ENCODE data around the gene OR6P1.

The OR6P1 gene

DNA sequence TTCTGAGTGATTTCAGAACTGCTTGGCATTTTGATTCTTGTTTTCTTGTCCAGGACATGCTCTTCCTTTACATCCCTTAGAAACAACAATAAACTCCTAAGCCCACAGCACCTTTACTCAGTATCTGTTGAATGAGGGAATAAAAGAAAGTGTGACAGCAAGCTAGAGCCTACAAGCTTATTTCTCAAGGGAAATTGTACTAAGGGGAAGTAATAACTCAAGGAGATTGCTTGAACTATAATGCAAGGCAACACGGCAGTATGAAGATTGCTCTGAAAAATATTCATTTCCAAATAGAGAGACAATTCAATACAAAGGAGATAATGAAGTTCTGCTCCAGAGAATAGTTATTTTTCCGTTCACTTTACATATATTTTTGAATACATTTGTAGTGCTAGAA lies 6.5 kb downstream of the OR6P1 start:
- Histone ChIP-seq H3K4me3 (ENCODE audit: low read length) (no peak overlapping the region), H3K4me1 (ENCODE audit: control insufficient read depth, insufficient read depth, low read length) (no peaks in the 10 kb centered on the region), H3K27me3 (replicated peaks; ENCODE audit: control insufficient read depth, insufficient read depth, low read length) (no peaks in the 10 kb centered on the region), H3K36me3 (ENCODE audit: control insufficient read depth, insufficient read depth, low read length, severe bottlenecking) (no peaks in the 10 kb centered on the region), H3K9me3 (ENCODE audit: control insufficient read depth, low read length) (no peaks in the 10 kb centered on the region), H3K9ac (ENCODE audit: low read length) (no peak overlapping the region)
- DNase-seq (ENCODE audit: low read depth): no peak

DNA sequence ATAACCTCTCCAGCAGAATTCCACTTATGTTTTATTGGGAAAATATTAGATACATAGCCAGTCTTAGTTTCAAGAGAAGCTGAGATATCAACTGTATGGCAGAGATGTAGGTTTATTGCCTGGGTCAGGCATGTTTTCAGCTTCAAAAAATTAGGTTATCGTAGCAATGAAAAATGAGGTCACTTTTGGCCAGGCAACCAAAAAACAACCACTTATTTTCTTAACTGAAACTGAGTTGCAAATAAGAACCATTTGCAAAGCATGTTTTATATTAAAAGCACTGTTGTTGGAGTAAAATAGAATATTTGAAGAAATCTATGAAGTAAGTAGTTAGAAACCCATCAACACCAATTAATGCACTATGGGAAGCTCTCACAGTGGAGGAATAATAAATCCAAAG lies 10.7 kb downstream of the OR6P1 start:
- H3K4me3 ChIP-seq (ENCODE audit: low read length): no peak overlapping the region
- H3K27me3 ChIP-seq (replicated peaks; ENCODE audit: control insufficient read depth, insufficient read depth, low read length): no peaks in the 10 kb centered on the region
- H3K9ac ChIP-seq (ENCODE audit: low read length): no peak overlapping the region
- no peak for DNase-seq (ENCODE audit: low read depth)
- no peaks in the 10 kb centered on the region for H3K9me3 ChIP-seq (ENCODE audit: control insufficient read depth, low read length)
- H3K4me1 ChIP-seq (ENCODE audit: control insufficient read depth, insufficient read depth, low read length): no peaks in the 10 kb centered on the region
- no peaks in the 10 kb centered on the region for H3K36me3 ChIP-seq (ENCODE audit: control insufficient read depth, insufficient read depth, low read length, severe bottlenecking)

DNA sequence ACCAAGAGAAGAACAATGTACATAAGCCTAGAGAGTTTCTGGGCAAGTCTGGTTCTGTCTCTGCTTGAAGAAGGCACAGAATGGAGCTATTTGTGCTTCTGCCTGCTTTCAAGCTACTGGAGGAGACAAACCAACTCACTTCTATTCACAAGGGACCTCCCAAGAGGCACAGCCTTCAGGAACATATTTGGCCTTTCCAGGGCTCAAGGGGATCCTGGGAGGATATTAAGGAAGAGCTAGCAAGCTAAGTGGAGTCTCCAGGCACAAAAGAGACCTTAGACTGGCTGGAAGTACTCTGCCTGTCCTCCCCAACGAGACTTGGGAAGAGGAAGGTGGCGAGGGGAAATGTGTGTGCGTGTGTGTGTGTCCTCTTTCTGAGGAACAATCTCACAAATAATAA lies 16.0 kb downstream of the OR6P1 start, which contains the start of gene OR6Y1:
Gene OR6Y1, minus strand, starts transcription at position 54 of the 400 bp plus-strand sequence. CDS start 6,300 bp downstream, outside the sequence.
- H3K4me1 ChIP-seq (ENCODE audit: control insufficient read depth, insufficient read depth, low read length): no peaks in the 10 kb centered on the region
- no peak within 1 kb of the TSS for H3K9ac ChIP-seq (ENCODE audit: low read length)
- H3K36me3 ChIP-seq (ENCODE audit: control insufficient read depth, insufficient read depth, low read length, severe bottlenecking): no peaks in the 10 kb centered on the region
- H3K4me3 ChIP-seq (ENCODE audit: low read length): no peak within 1 kb of the TSS
- no peak for DNase-seq (ENCODE audit: low read depth)
- no peaks in the 10 kb centered on the region for H3K9me3 ChIP-seq (ENCODE audit: control insufficient read depth, low read length)
- H3K27me3 ChIP-seq (replicated peaks; ENCODE audit: control insufficient read depth, insufficient read depth, low read length): no peaks in the 10 kb centered on the region

DNA sequence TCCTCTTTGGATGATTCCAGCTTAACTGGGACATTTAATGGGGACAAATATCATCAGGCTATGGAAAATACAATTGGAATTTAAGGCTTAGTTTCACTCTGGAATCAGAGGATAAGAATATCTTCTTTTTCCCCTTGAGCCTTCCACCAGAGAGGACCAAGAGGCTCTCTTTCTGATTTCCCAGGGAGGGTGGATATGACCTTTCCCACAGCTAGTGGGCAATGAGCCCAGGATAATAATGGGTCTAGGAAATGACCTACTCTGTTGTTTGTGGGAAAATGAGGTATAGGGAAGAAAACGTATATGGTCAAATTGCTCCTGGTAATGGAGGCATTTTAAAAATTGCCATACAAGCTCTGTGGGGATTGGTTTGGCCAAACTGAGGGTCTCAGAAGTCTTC lies 18.1 kb downstream of the OR6P1 start:
- Histone ChIP-seq H3K4me1 (ENCODE audit: control insufficient read depth, insufficient read depth, low read length) (no peaks in the 10 kb centered on the region), H3K27me3 (replicated peaks; ENCODE audit: control insufficient read depth, insufficient read depth, low read length) (no peaks in the 10 kb centered on the region), H3K9me3 (ENCODE audit: control insufficient read depth, low read length) (no peaks in the 10 kb centered on the region), H3K36me3 (ENCODE audit: control insufficient read depth, insufficient read depth, low read length, severe bottlenecking) (no peaks in the 10 kb centered on the region), H3K4me3 (ENCODE audit: low read length) (no peak overlapping the region), H3K9ac (ENCODE audit: low read length) (no peak overlapping the region)
- DNase-seq (ENCODE audit: low read depth): no peak

DNA sequence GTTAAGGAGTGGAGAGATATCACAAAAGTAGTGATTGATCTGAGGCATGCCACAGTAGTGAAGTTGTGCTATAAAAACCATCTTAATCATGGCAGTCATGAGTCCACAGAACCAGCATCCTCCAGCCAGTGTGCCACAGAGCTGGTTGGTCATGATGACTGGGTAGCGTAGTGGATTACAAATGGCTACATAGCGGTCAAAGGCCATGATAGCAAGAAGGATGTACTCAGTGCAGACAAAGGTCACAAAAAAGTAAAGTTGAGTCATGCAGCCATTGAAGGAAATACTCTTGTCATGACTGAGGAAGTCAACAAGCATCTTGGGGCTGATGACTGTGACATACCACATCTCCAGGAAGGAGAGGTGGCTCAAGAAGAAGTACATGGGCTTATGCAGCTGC lies 22.8 kb downstream of the OR6P1 start:
- Histone ChIP-seq H3K9ac (ENCODE audit: low read length) (no peak overlapping the region), H3K4me3 (ENCODE audit: low read length) (no peak overlapping the region), H3K36me3 (ENCODE audit: control insufficient read depth, insufficient read depth, low read length, severe bottlenecking) (no peaks in the 10 kb centered on the region), H3K4me1 (ENCODE audit: control insufficient read depth, insufficient read depth, low read length) (no peaks in the 10 kb centered on the region), H3K9me3 (ENCODE audit: control insufficient read depth, low read length) (no peaks in the 10 kb centered on the region), H3K27me3 (replicated peaks; ENCODE audit: control insufficient read depth, insufficient read depth, low read length) (no peaks in the 10 kb centered on the region)
- DNase-seq (ENCODE audit: low read depth): no peak

DNA sequence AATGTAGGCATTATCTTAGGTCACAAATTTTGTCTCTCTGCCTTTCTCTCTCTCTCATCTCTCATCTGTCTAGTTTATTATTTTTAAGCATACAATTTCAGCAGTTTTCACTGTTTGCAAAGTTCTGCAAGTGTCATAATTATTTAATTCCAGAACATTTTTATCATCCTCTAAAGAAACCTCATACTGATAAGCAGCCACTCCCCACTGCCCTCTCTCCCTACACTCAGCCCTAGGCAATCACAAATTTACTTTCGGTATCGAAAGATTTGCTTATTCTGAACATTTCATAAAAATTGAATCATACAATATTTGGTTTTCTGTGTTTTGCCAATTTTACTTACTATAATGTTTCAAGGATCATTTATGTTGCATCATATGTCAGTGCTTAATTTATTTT lies 32.8 kb downstream of the OR6P1 start:
- H3K4me1 ChIP-seq (ENCODE audit: control insufficient read depth, insufficient read depth, low read length): peaks cover 7% of the 10 kb centered on the region
- peak overlapping the region; percentile 17 for H3K9ac ChIP-seq (ENCODE audit: low read length)
- H3K27me3 ChIP-seq (replicated peaks; ENCODE audit: control insufficient read depth, insufficient read depth, low read length): no peaks in the 10 kb centered on the region
- H3K9me3 ChIP-seq (ENCODE audit: control insufficient read depth, low read length): no peaks in the 10 kb centered on the region
- DNase-seq (ENCODE audit: low read depth): no peak
- H3K4me3 ChIP-seq (ENCODE audit: low read length): peak overlapping the region; percentile 65
- no peaks in the 10 kb centered on the region for H3K36me3 ChIP-seq (ENCODE audit: control insufficient read depth, insufficient read depth, low read length, severe bottlenecking)

DNA sequence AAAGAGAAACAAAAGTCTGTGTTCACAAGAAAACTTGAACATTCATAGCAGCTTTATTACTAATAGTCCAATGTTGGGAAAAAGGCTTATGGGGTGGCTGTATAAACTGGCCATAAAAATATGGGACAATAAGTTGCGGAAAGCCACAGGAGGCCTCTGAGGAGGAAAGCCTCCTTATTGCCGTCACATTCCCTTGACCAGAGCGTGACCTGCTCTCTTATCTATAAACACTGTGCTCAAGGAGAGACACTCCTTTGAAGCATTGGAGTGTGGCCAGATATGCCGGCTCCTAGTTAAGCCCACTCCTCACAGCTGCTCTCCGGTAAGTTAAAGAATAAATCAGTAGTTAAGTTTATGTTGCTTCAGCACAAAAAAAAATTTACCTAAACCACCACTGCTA lies 35.9 kb downstream of the OR6P1 start:
- Histone ChIP-seq H3K4me1 (ENCODE audit: control insufficient read depth, insufficient read depth, low read length) (peaks cover 7% of the 10 kb centered on the region), H3K36me3 (ENCODE audit: control insufficient read depth, insufficient read depth, low read length, severe bottlenecking) (no peaks in the 10 kb centered on the region), H3K9ac (ENCODE audit: low read length) (no peak overlapping the region), H3K27me3 (replicated peaks; ENCODE audit: control insufficient read depth, insufficient read depth, low read length) (no peaks in the 10 kb centered on the region), H3K9me3 (ENCODE audit: control insufficient read depth, low read length) (no peaks in the 10 kb centered on the region), H3K4me3 (ENCODE audit: low read length) (no peak overlapping the region)
- DNase-seq (ENCODE audit: low read depth): no peak

DNA sequence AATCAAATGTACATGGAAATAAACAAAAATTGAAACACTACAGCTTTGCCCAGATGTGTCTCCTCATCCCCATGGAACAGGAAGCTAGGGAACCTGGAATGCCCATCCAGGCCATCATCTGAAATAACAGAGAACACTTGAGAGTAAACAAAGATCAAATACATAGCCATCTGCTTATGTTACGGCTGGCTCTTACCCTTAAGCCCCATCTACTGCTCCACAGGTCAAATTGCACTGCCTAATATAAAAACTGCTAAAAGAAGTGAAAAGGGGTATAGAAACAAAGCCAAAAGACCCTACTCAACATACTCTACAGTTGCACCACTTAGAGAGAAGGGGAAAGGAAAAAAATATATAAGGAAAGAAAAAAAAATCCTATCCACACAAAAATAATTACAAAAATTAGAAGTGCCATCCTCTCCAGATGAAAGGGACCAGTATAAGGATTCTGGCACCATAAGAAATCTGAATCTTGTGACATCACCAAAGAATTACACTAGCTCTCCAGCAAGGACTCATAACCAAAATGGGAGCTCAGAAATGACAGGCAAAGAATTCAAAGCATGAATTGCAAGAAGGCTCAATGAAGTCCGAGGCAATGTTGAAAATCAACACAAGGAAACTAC lies 43.1 kb downstream of the OR6P1 start:
- Histone ChIP-seq H3K36me3 (ENCODE audit: control insufficient read depth, insufficient read depth, low read length, severe bottlenecking) (no peaks in the 10 kb centered on the region), H3K9ac (ENCODE audit: low read length) (no peak overlapping the region), H3K27me3 (replicated peaks; ENCODE audit: control insufficient read depth, insufficient read depth, low read length) (peaks cover 4% of the 10 kb centered on the region), H3K4me3 (ENCODE audit: low read length) (no peak overlapping the region), H3K9me3 (ENCODE audit: control insufficient read depth, low read length) (peaks cover 21% of the 10 kb centered on the region), H3K4me1 (ENCODE audit: control insufficient read depth, insufficient read depth, low read length) (no peaks in the 10 kb centered on the region)
- no peak for DNase-seq (ENCODE audit: low read depth)

DNA sequence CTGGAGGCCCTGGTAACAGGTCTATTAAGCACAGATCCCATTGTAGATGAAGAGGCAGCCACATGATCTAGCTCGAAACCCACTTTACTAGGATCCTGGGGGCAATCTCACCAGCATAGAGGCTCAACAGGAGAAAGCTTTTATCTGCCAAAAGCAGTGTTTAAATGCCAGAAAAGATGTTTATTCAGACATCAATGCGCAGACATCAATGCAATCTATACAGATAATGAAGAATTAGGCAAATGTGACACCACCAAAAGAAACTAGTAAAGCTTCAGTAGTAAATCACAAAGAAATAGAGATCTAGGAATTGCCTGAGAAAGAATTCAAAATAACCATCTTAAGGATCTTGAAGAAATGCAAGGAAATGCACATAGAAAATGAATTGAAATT lies 48.7 kb downstream of the OR6P1 start:
- Histone ChIP-seq H3K4me3 (ENCODE audit: low read length) (no peak overlapping the region), H3K27me3 (replicated peaks; ENCODE audit: control insufficient read depth, insufficient read depth, low read length) (peaks cover 4% of the 10 kb centered on the region), H3K9ac (ENCODE audit: low read length) (no peak overlapping the region), H3K36me3 (ENCODE audit: control insufficient read depth, insufficient read depth, low read length, severe bottlenecking) (no peaks in the 10 kb centered on the region), H3K9me3 (ENCODE audit: control insufficient read depth, low read length) (peaks cover 8% of the 10 kb centered on the region), H3K4me1 (ENCODE audit: control insufficient read depth, insufficient read depth, low read length) (no peaks in the 10 kb centered on the region)
- no peak for DNase-seq (ENCODE audit: low read depth)

DNA sequence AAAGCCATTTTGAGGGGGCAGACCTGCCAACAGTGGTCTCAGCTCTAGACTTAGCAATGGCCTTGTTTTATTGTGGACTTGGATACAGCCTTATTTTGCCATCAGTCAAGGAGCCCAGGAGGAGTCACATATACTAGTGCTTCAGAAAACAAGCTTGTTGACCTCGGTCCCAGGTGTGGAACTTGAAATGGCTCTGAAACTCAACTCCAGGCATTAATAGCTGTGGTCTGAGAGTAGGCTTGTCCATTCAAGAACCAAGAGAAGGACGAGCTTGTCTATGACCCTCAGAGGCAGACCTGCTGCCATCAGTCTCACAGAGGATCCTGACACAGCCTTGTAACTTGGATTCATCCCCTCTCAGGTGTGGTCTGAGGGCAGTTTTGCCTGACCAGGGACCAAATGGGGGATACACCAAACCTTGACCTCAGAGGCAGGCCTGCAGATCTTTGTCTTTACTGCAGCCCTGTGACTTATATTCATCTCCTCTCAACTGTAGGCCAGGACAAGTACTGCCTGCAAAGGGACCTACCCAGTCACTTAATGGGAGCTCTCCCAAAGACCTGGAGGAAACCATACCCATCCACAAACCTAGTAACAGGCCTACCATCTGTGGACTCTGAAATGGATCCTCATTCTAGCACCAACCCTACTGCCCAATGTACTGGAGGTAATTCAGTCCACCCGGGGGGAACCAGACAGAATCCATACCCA lies 49.3 kb downstream of the OR6P1 start:
- H3K9me3 ChIP-seq (ENCODE audit: control insufficient read depth, low read length): peaks cover 8% of the 10 kb centered on the region
- no peak for DNase-seq (ENCODE audit: low read depth)
- no peaks in the 10 kb centered on the region for H3K4me1 ChIP-seq (ENCODE audit: control insufficient read depth, insufficient read depth, low read length)
- H3K4me3 ChIP-seq (ENCODE audit: low read length): no peak overlapping the region
- no peak overlapping the region for H3K9ac ChIP-seq (ENCODE audit: low read length)
- no peaks in the 10 kb centered on the region for H3K36me3 ChIP-seq (ENCODE audit: control insufficient read depth, insufficient read depth, low read length, severe bottlenecking)
- peaks cover 4% of the 10 kb centered on the region for H3K27me3 ChIP-seq (replicated peaks; ENCODE audit: control insufficient read depth, insufficient read depth, low read length)

DNA sequence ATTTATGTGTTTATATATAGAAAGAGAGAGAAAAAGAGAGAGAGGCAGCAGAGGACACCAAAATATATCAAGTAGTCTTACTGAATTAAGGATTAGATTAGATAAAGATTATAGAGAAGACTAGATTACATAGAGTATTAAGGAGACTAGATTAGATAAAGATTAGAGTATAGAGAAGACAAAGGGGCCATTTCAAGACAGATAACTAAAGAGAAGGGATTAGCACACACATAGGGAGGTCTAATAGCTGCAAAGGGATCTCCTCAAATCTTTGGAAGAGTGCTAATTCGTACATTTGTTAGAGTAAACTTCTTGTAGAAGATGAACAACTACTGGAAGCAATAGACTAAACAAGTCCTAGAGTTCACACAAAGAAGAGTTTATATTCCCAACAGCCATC lies 50.4 kb downstream of the OR6P1 start:
- Histone ChIP-seq H3K4me3 (ENCODE audit: low read length) (no peak overlapping the region), H3K9ac (ENCODE audit: low read length) (no peak overlapping the region), H3K36me3 (ENCODE audit: control insufficient read depth, insufficient read depth, low read length, severe bottlenecking) (no peaks in the 10 kb centered on the region), H3K4me1 (ENCODE audit: control insufficient read depth, insufficient read depth, low read length) (no peaks in the 10 kb centered on the region), H3K27me3 (replicated peaks; ENCODE audit: control insufficient read depth, insufficient read depth, low read length) (peaks cover 5% of the 10 kb centered on the region), H3K9me3 (ENCODE audit: control insufficient read depth, low read length) (peaks cover 8% of the 10 kb centered on the region)
- no peak for DNase-seq (ENCODE audit: low read depth)

DNA sequence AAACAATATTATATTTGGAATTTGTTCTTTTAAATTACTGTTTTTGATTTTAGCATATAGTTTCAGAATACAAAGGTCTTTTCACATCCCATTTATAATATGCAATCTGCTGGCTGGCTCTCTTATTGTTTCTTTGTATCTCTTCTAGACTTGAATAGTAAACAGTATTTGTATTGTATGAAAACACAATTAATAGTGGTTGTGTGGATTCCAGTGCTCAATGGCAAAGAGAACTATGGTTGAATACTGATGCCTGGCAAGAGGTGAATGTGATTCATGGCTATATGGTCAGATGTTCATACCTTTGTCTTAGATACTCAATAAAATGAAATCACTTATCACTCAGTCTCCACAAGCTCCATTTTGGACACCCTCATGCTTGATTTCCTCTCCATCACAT lies 53.4 kb downstream of the OR6P1 start:
- H3K9ac ChIP-seq (ENCODE audit: low read length): no peak overlapping the region
- no peaks in the 10 kb centered on the region for H3K4me1 ChIP-seq (ENCODE audit: control insufficient read depth, insufficient read depth, low read length)
- no peaks in the 10 kb centered on the region for H3K36me3 ChIP-seq (ENCODE audit: control insufficient read depth, insufficient read depth, low read length, severe bottlenecking)
- H3K9me3 ChIP-seq (ENCODE audit: control insufficient read depth, low read length): peaks cover 4% of the 10 kb centered on the region
- H3K27me3 ChIP-seq (replicated peaks; ENCODE audit: control insufficient read depth, insufficient read depth, low read length): peaks cover 5% of the 10 kb centered on the region
- DNase-seq (ENCODE audit: low read depth): no peak
- H3K4me3 ChIP-seq (ENCODE audit: low read length): no peak overlapping the region

All from adipocyte (in vitro differentiated cells).